HCT116 (cell line): Measurements from ENCODE around the gene CDKL5. TPM values are rescaled to one million over a fixed set of nuclear protein-coding genes. Genes with fewer than 3 reads are reported as not detected.

Source experiments
- ATAC-seq: fragments of 200-7000 bp; cut with Tn5 transposase; 2 replicates; pipeline ENCODE4 v1.9.1; 2020; ENCODE audit warnings: mild to moderate bottlenecking, moderate library complexity
- BruUV-seq: library from RNA; stranded (reverse); fragments of 400-500 nt; replicated peaks from 2 replicates; lab custom pipeline; 2021; lab: Mats Ljungman, UMichigan
- CTCF ChIA-PET: fragments of 300-600 bp; sonication (Branson Sonifier 250); formaldehyde crosslinking; loops from one replicate; lab custom pipeline; 2021; ENCODE audit warnings: antibody characterized with exemption; lab: Charles Lee
- POLR2A ChIA-PET: fragments of 300-600, 350-600 bp; sonication (Branson Sonifier 250); formaldehyde crosslinking; loops from one replicate; lab custom pipeline; 2021; ENCODE audit warnings: antibody characterized with exemption; lab: Charles Lee
- RAD21 ChIA-PET, 2 experiments: fragments of 300-600 bp; sonication (Branson Sonifier 250); formaldehyde crosslinking; loops; one replicate each; lab custom pipeline; 2023; ENCODE audit warnings: low total read pairs in 2 of 2; ENCODE audit not compliant: uncharacterized antibody in 2 of 2, unreplicated experiment in 2 of 2, low non-redundant PET in 1 of 2; lab: Charles Lee
- DNase-seq: peaks from one replicate; pipeline ENCODE4 v3.0.0-alpha.2; 2010; ENCODE audit warnings: low read depth, low spot score
- H2AFZ ChIP-seq: fragments of 200-600 bp; shearing (Covaris generic), sonication (generic); 2 replicates; pipeline ENCODE4 v1.6.1; 2017; ENCODE audit warnings: low read depth, mixed run types, mixed read lengths, antibody characterized with exemption, low read length; ENCODE audit not compliant: poor library complexity, severe bottlenecking
- H3K27ac ChIP-seq: 2 replicates; pipeline ENCODE4 v1.5.1; 2012; ENCODE audit warnings: low read depth, low read length
- H3K27me3 ChIP-seq: fragments of 200-600 bp; sonication (generic); 2 replicates; pipeline ENCODE4 v1.6.1; 2016; ENCODE audit warnings: mixed run types, low read length, mixed read lengths; ENCODE audit not compliant: insufficient read depth
- H3K36me3 ChIP-seq, 2 experiments: fragments of 200-500 bp in 1 of 2; fragments of 200-600 bp in 1 of 2; sonication (Bioruptor generic) in 1 of 2; sonication (generic) in 1 of 2; 2 replicates each; pipeline versions ENCODE4 v1.5.1 to v1.6.1; 2014 to 2016; ENCODE audit warnings: low read length in 2 of 2, inconsistent platforms in 1 of 2, mixed read lengths in 1 of 2, mixed run types in 1 of 2; ENCODE audit not compliant: insufficient read depth in 2 of 2, control insufficient read depth in 1 of 2
- H3K4me1 ChIP-seq, 2 experiments: fragments of 200-600 bp in 1 of 2; sonication (generic) in 1 of 2; 2 replicates each; pipeline versions ENCODE4 v1.5.1 to v1.6.1; 2012 to 2017; ENCODE audit warnings: low read length in 2 of 2, inconsistent platforms in 1 of 2, mild to moderate bottlenecking in 1 of 2, mixed read lengths in 1 of 2, mixed run types in 1 of 2, moderate library complexity in 1 of 2; ENCODE audit not compliant: insufficient read depth in 2 of 2, control insufficient read depth in 1 of 2
- H3K4me2 ChIP-seq: fragments of 200-600 bp; sonication (generic); 2 replicates; pipeline ENCODE4 v1.6.1; 2017; ENCODE audit warnings: mixed run types, low read length, mixed read lengths
- H3K4me3 ChIP-seq, 2 experiments: fragments of 200-600 bp in 1 of 2; sonication (generic) in 1 of 2; replicated peaks in 1 of 2; 2 replicates each; pipeline ENCODE4 v1.5.1; 2011 to 2016; ENCODE audit warnings: low read length in 2 of 2, control low read depth in 1 of 2, low read depth in 1 of 2, mild to moderate bottlenecking in 1 of 2, mixed read lengths in 1 of 2, mixed run types in 1 of 2
- H3K79me2 ChIP-seq: fragments of 200-600 bp; sonication (generic); 2 replicates; pipeline ENCODE4 v1.6.1; 2017; ENCODE audit warnings: mild to moderate bottlenecking, mixed run types, low read length, moderate library complexity, mixed read lengths; ENCODE audit not compliant: insufficient read depth
- H3K9ac ChIP-seq: fragments of 200-600 bp; sonication (generic); 2 replicates; pipeline ENCODE4 v1.6.1; 2016; ENCODE audit warnings: low read length, mixed read lengths
- H3K9me2 ChIP-seq: fragments of 200-600 bp; sonication (generic), shearing (Covaris generic); 2 replicates; pipeline ENCODE4 v1.6.1; 2017; ENCODE audit warnings: mixed run types, mild to moderate bottlenecking, moderate library complexity; ENCODE audit not compliant: insufficient read depth
- H3K9me3 ChIP-seq, 2 experiments: fragments of 200-500 bp in 1 of 2; fragments of 200-600 bp in 1 of 2; sonication (Bioruptor generic) in 1 of 2; sonication (generic) in 1 of 2; 2 replicates each; pipeline ENCODE4 v1.6.1; 2014 to 2017; ENCODE audit warnings: low read length in 2 of 2, mixed read lengths in 2 of 2, inconsistent platforms in 1 of 2, low read depth in 1 of 2, mild to moderate bottlenecking in 1 of 2, mixed run types in 1 of 2, moderate library complexity in 1 of 2; ENCODE audit not compliant: control insufficient read depth in 1 of 2, insufficient read depth in 1 of 2
- H4K20me1 ChIP-seq: fragments of 200-600 bp; sonication (generic), shearing (Covaris generic); 2 replicates; pipeline ENCODE4 v1.6.1; 2017; ENCODE audit warnings: mixed run types, mild to moderate bottlenecking, moderate library complexity; ENCODE audit not compliant: insufficient read depth
- EZH2phosphoT487 ChIP-seq: fragments of 200-600 bp; IDR thresholded peaks from 2 replicates; pipeline ENCODE4 v1.6.1; 2018; ENCODE audit warnings: antibody characterized with exemption, borderline replicate concordance
- FOSL1 ChIP-seq: IDR thresholded peaks from 2 replicates; pipeline ENCODE4 v1.6.1; 2012; ENCODE audit warnings: low read depth
- JUND ChIP-seq: IDR thresholded peaks from 2 replicates; pipeline ENCODE4 v1.6.1; 2012
- MAX ChIP-seq: IDR thresholded peaks from 2 replicates; pipeline ENCODE4 v1.6.1; 2012
- REST ChIP-seq: IDR thresholded peaks from 2 replicates; pipeline ENCODE4 v1.6.1; 2012; ENCODE audit warnings: low read depth
- SRF ChIP-seq: IDR thresholded peaks from 2 replicates; pipeline ENCODE4 v1.6.1; 2012; ENCODE audit warnings: low read depth
- ZBTB33 ChIP-seq: IDR thresholded peaks from 2 replicates; pipeline ENCODE4 v1.6.1; 2011; ENCODE audit warnings: mild to moderate bottlenecking, low read length, moderate library complexity; ENCODE audit not compliant: insufficient replicate concordance; ENCODE audit errors: extremely low read depth
- intact Hi-C: fragments of 100-400 bp; cut with micrococcal nuclease; formaldehyde crosslinking; loops from 2 replicates; pipeline ENCODE4 v1.10.0; 2022
- total RNA-seq: library from RNA; stranded (reverse); gene quantifications from one replicate; pipeline ENCODE4 v1.2.1, GENCODE V29; 2021; ENCODE audit not compliant: unreplicated experiment

CDKL5 gene
- total RNA-seq, 1 experiment from 2014 or later, result 2.5 TPM

GRCh38 chrX:18701621-18702361, 276.4 kb downstream of the CDKL5 start:
- BruUV-seq, result no TSS peak

More at GRCh38 chrX:18701621-18702361, 276.4 kb downstream of the CDKL5 start:
- Histone ChIP-seq H3K36me3 (no peaks in the 10 kb centered on the region), H3K27me3 (no peaks in the 10 kb centered on the region), H3K4me1 (0 out of 4 replicates have a peak, but pooled peaks cover 0 to 2% of the 10 kb centered on the region in 2 experiments), H2AFZ (no peak overlapping the region), H3K27ac (no peak overlapping the region), H3K79me2 (no peaks in the 10 kb centered on the region), H3K4me2 (no peak overlapping the region), H4K20me1 (no peaks in the 10 kb centered on the region), H3K9me3 (no peaks in the 10 kb centered on the region), H3K9ac (no peak overlapping the region), H3K4me3 (no peak overlapping the region), H3K9me2 (no peaks in the 10 kb centered on the region)
- ATAC-seq (no peak), DNase-seq (no peak)
- CTCF ChIA-PET, result no interaction called here
- RAD21 ChIA-PET, result no interaction called here
- intact Hi-C loops, result no loop called here
- no peak for TF ChIP-seq MAX
- no peak for TF ChIP-seq SRF
- no peak for TF ChIP-seq REST
- TF ChIP-seq ZBTB33, result no peak
- TF ChIP-seq FOSL1, result no peak
- no peak for TF ChIP-seq EZH2phosphoT487
- TF ChIP-seq JUND, result no peak
- POLR2A ChIA-PET, result interaction anchor here (0.8 kb wide), 1 partner anchor 13 kb away, joined by 4 read pairs; no protein-coding TSS in a partner anchor
